Esophagus muscularis mucosa (tissue), 4 donors: ENCODE data around the gene WBP11. TPM values are rescaled to one million over a fixed set of nuclear protein-coding genes. Genes with fewer than 3 reads are reported as not detected.
A peak's percentile ranks its signal among the peaks of the same experiment; 100 is the strongest.

Experiments used
- DNase-seq: peaks from one replicate; pipeline ENCODE4 v3.0.0-alpha.2; 2017; ENCODE audit errors: extremely low spot score
- H3K27ac ChIP-seq, 4 donors: fragments of 200-600 bp; sonication (generic); replicated peaks in 1 of 4; 1 replicate in 3 of 4; 2 replicates in 1 of 4; pipeline ENCODE4 v1.5.1; 2016 to 2019; ENCODE audit warnings: mild to moderate bottlenecking in 1 of 4
- H3K27me3 ChIP-seq, 4 donors: fragments of 200-600 bp; sonication (generic); one replicate each; pipeline versions ENCODE4 v1.5.1 to v1.6.0; 2016 to 2019
- H3K36me3 ChIP-seq, 4 donors: fragments of 200-600 bp; sonication (generic); one replicate each; pipeline ENCODE4 v1.5.1; 2016 to 2019
- H3K4me1 ChIP-seq, 4 donors: fragments of 200-600 bp; sonication (generic); one replicate each; pipeline ENCODE4 v1.5.1; 2016 to 2019
- H3K4me3 ChIP-seq, 4 donors: fragments of 200-600 bp; sonication (generic); 1 replicate in 2 of 4; 2 replicates in 2 of 4; pipeline ENCODE4 v1.5.1; 2016 to 2019; ENCODE audit warnings: mild to moderate bottlenecking in 4 of 4, moderate library complexity in 1 of 4
- H3K9me3 ChIP-seq, 4 donors: fragments of 200-600 bp; sonication (generic); 1 replicate in 3 of 4; 2 replicates in 1 of 4; pipeline ENCODE4 v1.5.1; 2016 to 2019
- EP300 ChIP-seq: sonication (generic); formaldehyde crosslinking; IDR thresholded peaks from one replicate; pipeline ENCODE4 v1.6.1; 2017; ENCODE audit warnings: antibody characterized with exemption
- POLR2A ChIP-seq: fragments of 450-650 bp; IDR thresholded peaks from one replicate; pipeline ENCODE4 v1.6.1; 2017; ENCODE audit warnings: antibody characterized with exemption, moderate library complexity, mild to moderate bottlenecking, low read depth
- POLR2AphosphoS5 ChIP-seq, 2 donors: sonication (generic); formaldehyde crosslinking; IDR thresholded peaks; one replicate each; pipeline ENCODE4 v1.6.1; 2017; ENCODE audit warnings: antibody characterized with exemption in 2 of 2
- WGBS: methylation state at CpG from one replicate; pipeline ENCODE4 v1.1.5; 2018; 5-methylcytosine and 5-hydroxymethylcytosine counted together
- intact Hi-C: fragments of 100-400 bp; cut with DNase I; formaldehyde crosslinking; loops from one replicate; pipeline ENCODE4 v1.15.1; 2023
- total RNA-seq, 4 donors: library from RNA; depleted of rRNA; stranded (reverse); fragments of >200 nt; gene quantifications; one replicate each; pipeline versions ENCODE4 v1.1.0 to v1.2.1, GENCODE V29; 2016
- TF ChIP-seq, protein P1 (sequence below), 3 experiments: fragments of 200-600 bp in 2 of 3; fragments of 450-650 bp in 1 of 3; sonication (generic) in 2 of 3; IDR thresholded peaks; one replicate each; pipeline ENCODE4 v1.5.1; 2017 to 2019; ENCODE audit warnings: antibody characterized with exemption in 3 of 3, mild to moderate bottlenecking in 2 of 3, moderate library complexity in 1 of 3

Gene WBP11
- total RNA-seq, 4 donors from 2014 or later = 18.2 to 25.7 (median 19.1) TPM

DNA sequence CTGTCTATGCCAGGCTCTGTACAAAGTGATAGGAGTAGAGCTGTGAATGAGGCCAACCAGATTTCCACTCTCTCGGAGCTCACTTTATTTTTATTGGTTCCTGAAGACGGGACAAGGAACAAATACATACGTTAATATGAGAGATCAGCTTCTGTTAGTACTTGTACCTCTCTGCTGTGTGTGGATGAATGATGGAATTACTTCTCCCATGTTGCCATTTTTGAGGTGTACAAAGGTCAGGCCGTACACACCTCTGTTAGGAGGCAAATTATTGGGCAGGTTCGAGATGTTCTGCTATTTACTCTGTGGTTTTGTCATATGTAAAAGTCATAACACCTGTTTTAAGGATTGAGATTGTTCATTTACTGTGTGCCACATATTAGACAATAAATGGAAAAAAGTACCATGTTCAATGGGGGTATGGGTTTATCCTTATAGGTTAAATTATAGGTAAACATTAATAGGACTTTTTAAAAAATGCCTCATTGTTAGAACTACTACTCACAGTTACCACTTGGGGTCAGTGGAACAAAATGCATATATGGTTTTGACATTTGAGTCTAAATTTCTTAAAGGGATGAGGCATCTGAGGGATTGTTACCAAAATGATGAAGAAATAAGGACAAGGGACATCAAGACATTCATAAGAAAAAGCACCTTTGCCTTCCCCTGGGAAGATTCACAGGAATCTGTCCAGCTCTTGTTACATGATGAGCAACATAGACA, 26.9 kb downstream of the WBP11 start:
- no peaks in the 10 kb centered on the region for H3K36me3 ChIP-seq
- intact Hi-C loops = loop anchor here (10.0 kb wide), 1 partner anchor 412 kb away; the partner anchor contains the start of gene ATF7IP
- TF ChIP-seq, protein P1, sequence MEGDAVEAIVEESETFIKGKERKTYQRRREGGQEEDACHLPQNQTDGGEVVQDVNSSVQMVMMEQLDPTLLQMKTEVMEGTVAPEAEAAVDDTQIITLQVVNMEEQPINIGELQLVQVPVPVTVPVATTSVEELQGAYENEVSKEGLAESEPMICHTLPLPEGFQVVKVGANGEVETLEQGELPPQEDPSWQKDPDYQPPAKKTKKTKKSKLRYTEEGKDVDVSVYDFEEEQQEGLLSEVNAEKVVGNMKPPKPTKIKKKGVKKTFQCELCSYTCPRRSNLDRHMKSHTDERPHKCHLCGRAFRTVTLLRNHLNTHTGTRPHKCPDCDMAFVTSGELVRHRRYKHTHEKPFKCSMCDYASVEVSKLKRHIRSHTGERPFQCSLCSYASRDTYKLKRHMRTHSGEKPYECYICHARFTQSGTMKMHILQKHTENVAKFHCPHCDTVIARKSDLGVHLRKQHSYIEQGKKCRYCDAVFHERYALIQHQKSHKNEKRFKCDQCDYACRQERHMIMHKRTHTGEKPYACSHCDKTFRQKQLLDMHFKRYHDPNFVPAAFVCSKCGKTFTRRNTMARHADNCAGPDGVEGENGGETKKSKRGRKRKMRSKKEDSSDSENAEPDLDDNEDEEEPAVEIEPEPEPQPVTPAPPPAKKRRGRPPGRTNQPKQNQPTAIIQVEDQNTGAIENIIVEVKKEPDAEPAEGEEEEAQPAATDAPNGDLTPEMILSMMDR (IDR thresholded peaks at IDR 0.05) = no peak
- no peak for TF ChIP-seq POLR2AphosphoS5 (IDR thresholded peaks at IDR 0.05)
- TF ChIP-seq POLR2A = no peak
- no peak for TF ChIP-seq EP300
- peaks cover 5 to 33% (median 23%) of the 10 kb centered on the region in 4 donors for H3K4me1 ChIP-seq
- no peaks in the 10 kb centered on the region for H3K9me3 ChIP-seq
- no peaks in the 10 kb centered on the region for H3K27me3 ChIP-seq
- H3K4me3 ChIP-seq = peak overlapping the region in 3 of 4 donors; percentile 88 to 91 (median 88)
- WGBS = 88% methylated on average over 5 of the region's 5 CpGs
- peak overlapping the region; percentile 92 to 98 (median 97) for H3K27ac ChIP-seq
- DNase-seq = no peak

DNA sequence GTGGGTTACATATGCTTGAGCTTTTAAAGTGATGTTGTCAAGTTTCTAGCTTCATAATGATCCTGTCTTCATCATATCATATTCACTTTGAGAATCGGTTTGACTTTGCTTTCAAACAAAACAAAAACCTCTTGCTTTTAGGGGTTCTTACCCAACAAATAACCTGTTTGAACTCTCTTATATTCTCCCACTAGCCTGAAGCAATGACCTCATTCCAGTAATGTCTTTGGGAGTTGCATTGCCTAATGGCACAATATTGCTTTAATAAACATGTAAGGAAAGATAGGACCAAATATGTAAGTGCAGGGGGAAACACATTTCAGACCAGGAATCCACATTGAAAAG, 27.7 kb downstream of the WBP11 start:
- intact Hi-C loops = loop anchor here (10.0 kb wide), 1 partner anchor 411 kb away; the partner anchor contains the start of gene ATF7IP
- Histone ChIP-seq H3K4me3 (peak overlapping the region; percentile 84 to 91 (median 88)), H3K36me3 (no peaks in the 10 kb centered on the region), H3K27ac (peak overlapping the region; percentile 92 to 98 (median 97)), H3K4me1 (peaks cover 8 to 34% (median 25%) of the 10 kb centered on the region in 4 donors), H3K27me3 (no peaks in the 10 kb centered on the region), H3K9me3 (no peaks in the 10 kb centered on the region)
- DNase-seq = no peak
- WGBS = 53% methylated on average over 1 of the region's 1 CpG
- TF ChIP-seq POLR2AphosphoS5 (IDR thresholded peaks at IDR 0.05) = no peak
- TF ChIP-seq EP300 = no peak
- TF ChIP-seq POLR2A = no peak
- TF ChIP-seq, protein P1 (IDR thresholded peaks at IDR 0.05) = no peak

DNA sequence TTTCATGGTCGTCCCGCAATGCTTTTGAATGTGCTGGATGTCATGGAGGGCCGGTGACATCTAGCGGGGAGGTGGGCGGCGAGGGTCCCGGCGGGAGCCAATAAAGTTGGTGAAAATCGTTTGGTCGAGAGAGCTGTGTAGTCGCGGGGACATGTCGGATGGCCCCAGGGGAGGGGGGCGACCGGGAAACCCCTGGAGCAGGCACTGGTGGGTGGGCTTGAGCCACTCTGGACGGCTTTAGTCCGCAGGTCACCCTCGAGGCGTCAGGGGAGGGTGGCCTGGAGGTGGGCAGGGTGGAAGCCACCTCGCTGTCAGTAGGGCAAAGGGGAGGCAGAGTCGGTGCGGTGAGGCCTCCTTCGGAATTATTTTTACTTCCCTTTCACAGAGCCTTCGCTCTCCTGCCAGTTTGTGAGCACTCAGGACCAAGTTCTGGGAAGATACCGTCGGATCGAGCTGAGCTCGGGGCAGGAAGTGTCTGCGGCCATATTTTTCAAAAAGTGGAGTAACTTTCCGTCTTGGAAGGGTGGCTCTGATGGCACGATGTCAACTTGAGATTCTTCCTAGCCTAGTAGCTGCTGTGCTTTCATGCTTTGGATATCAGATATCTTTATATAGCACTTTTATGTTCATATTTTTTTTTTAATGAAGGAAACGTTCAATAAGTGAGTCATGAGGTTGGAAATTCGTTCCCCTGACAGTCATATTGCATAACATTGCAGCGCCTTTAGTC, 28.2 kb downstream of the WBP11 start:
- no peak for TF ChIP-seq POLR2A
- TF ChIP-seq EP300 = no peak
- peak; percentile 32 to 55 for TF ChIP-seq POLR2AphosphoS5 (IDR thresholded peaks at IDR 0.05)
- TF ChIP-seq, protein P1 (IDR thresholded peaks at IDR 0.05) = no peak
- Histone ChIP-seq H3K9me3 (no peaks in the 10 kb centered on the region), H3K4me3 (peak overlapping the region; percentile 84 to 91 (median 88)), H3K27ac (peak overlapping the region; percentile 92 to 98 (median 97)), H3K36me3 (no peaks in the 10 kb centered on the region), H3K4me1 (peaks cover 8 to 34% (median 25%) of the 10 kb centered on the region in 4 donors), H3K27me3 (no peaks in the 10 kb centered on the region)
- WGBS = 16% methylated on average over 15 of the region's 34 CpGs
- intact Hi-C loops = loop anchor here (10.0 kb wide), 1 partner anchor 410 kb away; the partner anchor contains the start of gene ATF7IP
- peak; percentile 92 for DNase-seq

DNA sequence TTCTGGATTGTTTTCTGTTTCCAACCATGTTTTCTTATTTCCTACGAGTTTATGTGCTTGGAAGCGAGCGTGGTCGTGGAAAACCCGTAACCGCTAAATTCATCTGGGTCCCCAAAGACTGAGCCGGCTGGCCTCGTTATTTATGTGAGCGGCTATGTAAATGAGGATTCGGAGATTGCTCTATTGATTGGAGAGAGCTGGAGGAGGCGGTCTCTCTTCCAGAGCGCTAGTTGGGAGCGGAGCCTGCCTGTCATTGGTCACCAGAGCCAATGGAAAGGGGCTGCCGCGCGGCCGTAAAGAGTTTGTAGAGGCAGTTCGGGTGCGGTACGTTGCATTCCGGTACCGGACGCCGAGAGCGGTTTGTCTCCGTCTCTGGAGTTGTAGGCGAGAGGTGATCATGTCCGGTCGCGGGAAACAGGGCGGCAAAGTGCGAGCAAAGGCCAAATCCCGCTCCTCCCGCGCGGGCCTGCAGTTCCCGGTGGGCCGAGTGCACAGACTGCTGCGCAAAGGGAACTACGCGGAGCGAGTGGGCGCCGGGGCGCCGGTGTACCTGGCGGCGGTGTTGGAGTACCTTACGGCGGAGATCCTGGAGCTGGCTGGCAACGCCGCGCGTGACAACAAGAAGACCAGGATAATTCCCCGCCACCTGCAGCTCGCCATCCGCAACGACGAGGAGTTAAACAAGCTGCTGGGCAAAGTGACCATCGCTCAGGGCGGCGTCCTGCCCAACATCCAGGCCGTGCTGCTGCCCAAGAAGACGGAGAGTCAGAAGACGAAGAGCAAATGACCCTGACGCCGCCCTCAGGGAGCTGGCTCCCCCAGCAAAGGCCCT, 29.0 kb downstream of the WBP11 start:
- Histone ChIP-seq H3K4me1 (peaks cover 8 to 38% (median 29%) of the 10 kb centered on the region in 4 donors), H3K36me3 (no peaks in the 10 kb centered on the region), H3K9me3 (no peaks in the 10 kb centered on the region), H3K27ac (peak overlapping the region; percentile 92 to 98 (median 97)), H3K4me3 (peak overlapping the region; percentile 84 to 91 (median 88)), H3K27me3 (no peaks in the 10 kb centered on the region)
- WGBS = under 1% methylated on average over 22 of the region's 67 CpGs
- peak; percentile 99 for DNase-seq
- TF ChIP-seq POLR2AphosphoS5 (IDR thresholded peaks at IDR 0.05) (peak; percentile 99 to 100), EP300 (no peak), POLR2A (peak; percentile 95)
- TF ChIP-seq, protein P1 (IDR thresholded peaks at IDR 0.05) = peak in 1 of 3 experiments; percentile 5
- intact Hi-C loops = loop anchor here (10.0 kb wide), 1 partner anchor 409 kb away; the partner anchor contains the start of gene ATF7IP
